Endodermal cell (in vitro differentiated cells): ENCODE data around the gene C5orf63. TPM values are rescaled to one million over a fixed set of nuclear protein-coding genes. Genes with fewer than 3 reads are reported as not detected.
A peak's percentile ranks its signal among the peaks of the same experiment; 100 is the strongest.

Experiments used
- DNase-seq: peaks from one replicate; pipeline ENCODE4 v3.0.0-alpha.2; 2017
- H3K27ac ChIP-seq: 2 replicates; pipeline ENCODE4 v1.5.1; 2013; ENCODE audit warnings: mild to moderate bottlenecking, low read depth, low read length, moderate library complexity
- H3K27me3 ChIP-seq: 2 replicates; pipeline ENCODE4 v1.6.1; 2013; ENCODE audit warnings: mild to moderate bottlenecking, low read length, moderate library complexity; ENCODE audit not compliant: insufficient read depth, control insufficient read depth, poor library complexity, severe bottlenecking
- H3K36me3 ChIP-seq: 2 replicates; pipeline ENCODE4 v1.7.0; 2013; ENCODE audit warnings: mild to moderate bottlenecking, low read length, moderate library complexity; ENCODE audit not compliant: control insufficient read depth, insufficient read depth
- H3K4me1 ChIP-seq: one replicate; pipeline ENCODE4 v1.7.0; 2013; ENCODE audit warnings: low read length; ENCODE audit not compliant: control insufficient read depth, insufficient read depth
- H3K4me3 ChIP-seq: 2 replicates; pipeline ENCODE4 v1.5.1; 2013; ENCODE audit warnings: mild to moderate bottlenecking, low read length, moderate library complexity
- H3K9ac ChIP-seq: 2 replicates; pipeline ENCODE4 v1.6.1; 2013; ENCODE audit warnings: mild to moderate bottlenecking, low read length, moderate library complexity; ENCODE audit not compliant: poor library complexity, severe bottlenecking; ENCODE audit errors: extremely low read depth
- H3K9me3 ChIP-seq: 2 replicates; pipeline ENCODE4 v1.6.1; 2013; ENCODE audit warnings: mild to moderate bottlenecking, low read length, moderate library complexity; ENCODE audit not compliant: control insufficient read depth
- H3K27ac Mint-ChIP-seq: 2 replicates; pipeline ENCODE4 v1.8.0; 2020; ENCODE audit warnings: mixed read lengths
- H3K27me3 Mint-ChIP-seq: 2 replicates; pipeline ENCODE4 v1.8.0; 2021; ENCODE audit warnings: mild to moderate bottlenecking, mixed read lengths; ENCODE audit not compliant: insufficient read depth
- H3K36me3 Mint-ChIP-seq: 2 replicates; pipeline ENCODE4 v1.8.0; 2020; ENCODE audit warnings: low read depth, mixed read lengths
- H3K4me1 Mint-ChIP-seq: 2 replicates; pipeline ENCODE4 v1.8.0; 2020; ENCODE audit warnings: mixed read lengths
- H3K4me3 Mint-ChIP-seq: 2 replicates; pipeline ENCODE4 v1.8.0; 2020; ENCODE audit warnings: mild to moderate bottlenecking, moderate library complexity, mixed read lengths
- H3K9me3 Mint-ChIP-seq: 2 replicates; pipeline ENCODE4 v1.8.0; 2020; ENCODE audit warnings: mild to moderate bottlenecking, mixed read lengths
- CTCF ChIP-seq: fragments of 200-600 bp; sonication (generic); conservative IDR thresholded peaks from 2 replicates; pipeline ENCODE4 v1.5.0; 2021; ENCODE audit warnings: antibody characterized with exemption, mild to moderate bottlenecking
- WGBS, 2 experiments: methylation state at CpG; one replicate each; pipeline versions ENCODE4 v1.1.5 to v1.1.7; 2013; ENCODE audit warnings: missing lambda C conversion rate in 2 of 2, mixed read lengths in 1 of 2; ENCODE audit not compliant: insufficient coverage in 1 of 2, insufficient read length in 1 of 2; 5-methylcytosine and 5-hydroxymethylcytosine counted together
- total RNA-seq, 2 donors: library from RNA; stranded (reverse); fragmentation: NEBNext Ultra II Directional in 1 of 2; extraction: Animal tissue kit (Norgen Biotek cat#: 25700) in 1 of 2; gene quantifications; 2 replicates in 1 of 2; 3 replicates in 1 of 2; pipeline ENCODE4 v1.2.1, GENCODE V29; 2021

Gene C5orf63
- total RNA-seq, 2 donors from 2014 or later, result 0.86 to 9.4 TPM

GRCh38 chr5:127061537-127061936 lies 11.8 kb downstream of the C5orf63 start:
- H3K4me3 ChIP-seq, result peak overlapping the region; percentile 31
- no peak for TF ChIP-seq CTCF
- H3K27me3 ChIP-seq, result peaks cover 7% of the 10 kb centered on the region
- H3K9me3 ChIP-seq, result peaks cover 3% of the 10 kb centered on the region
- Mint-ChIP-seq H3K9me3 (peaks cover 3% of the 10 kb centered on the region), H3K27ac (no peak overlapping the region), H3K4me3 (no peak overlapping the region), H3K36me3 (peaks cover 16% of the 10 kb centered on the region), H3K4me1 (peaks cover 17% of the 10 kb centered on the region), H3K27me3 (peaks cover 11% of the 10 kb centered on the region)
- H3K27ac ChIP-seq, result no peak overlapping the region
- no peaks in the 10 kb centered on the region for H3K36me3 ChIP-seq
- H3K9ac ChIP-seq, result no peak overlapping the region
- H3K4me1 ChIP-seq, result peaks cover 8% of the 10 kb centered on the region
- WGBS, 2 experiments, result 71% methylated on average over 1 of the region's 1 CpG; no CpG with 5 or more reads in 1 of the 2 experiments
- DNase-seq, result no peak

GRCh38 chr5:127060470-127060985 lies 12.8 kb downstream of the C5orf63 start:
- Mint-ChIP-seq H3K27me3 (peaks cover 14% of the 10 kb centered on the region), H3K4me3 (no peak overlapping the region), H3K27ac (no peak overlapping the region), H3K9me3 (peaks cover 12% of the 10 kb centered on the region), H3K4me1 (peaks cover 17% of the 10 kb centered on the region), H3K36me3 (peaks cover 26% of the 10 kb centered on the region)
- no peaks in the 10 kb centered on the region for H3K36me3 ChIP-seq
- WGBS, 2 experiments, result 80 to 85% methylated on average over 1 of the region's 1 CpG
- H3K27me3 ChIP-seq, result peaks cover 7% of the 10 kb centered on the region
- no peak overlapping the region for H3K4me3 ChIP-seq
- H3K4me1 ChIP-seq, result peaks cover 8% of the 10 kb centered on the region
- DNase-seq, result no peak
- peaks cover 7% of the 10 kb centered on the region for H3K9me3 ChIP-seq
- H3K27ac ChIP-seq, result no peak overlapping the region
- no peak for TF ChIP-seq CTCF
- no peak overlapping the region for H3K9ac ChIP-seq

- no peak for TF ChIP-seq CTCF
- no peak overlapping the region for H3K4me3 ChIP-seq
- Mint-ChIP-seq H3K27me3 (peaks cover 11% of the 10 kb centered on the region), H3K4me3 (no peak overlapping the region), H3K9me3 (peaks cover 20% of the 10 kb centered on the region), H3K27ac (no peak overlapping the region), H3K36me3 (peaks cover 39% of the 10 kb centered on the region), H3K4me1 (peaks cover 14% of the 10 kb centered on the region)
- H3K36me3 ChIP-seq, result no peaks in the 10 kb centered on the region
- no peak overlapping the region for H3K9ac ChIP-seq
- no peak overlapping the region for H3K27ac ChIP-seq
- H3K9me3 ChIP-seq, result peaks cover 7% of the 10 kb centered on the region
- no peak for DNase-seq
- peaks cover under 1% of the 10 kb centered on the region for H3K4me1 ChIP-seq
- peaks cover 8% of the 10 kb centered on the region for H3K27me3 ChIP-seq
- WGBS, 2 experiments, result 84 to 90% methylated on average over 2 of the region's 2 CpGs
Observed at GRCh38 chr5:127056896-127057295, 16.4 kb downstream of the C5orf63 start.
